DOHH2 (cell line): ENCODE results near the gene NR3C2.

Source experiments
- H3F3A ChIP-seq: fragments of 200-600 bp; sonication (generic), shearing (Covaris generic); 2 replicates; pipeline ENCODE4 v1.6.0; 2016; ENCODE audit warnings: antibody characterized with exemption, mild to moderate bottlenecking; ENCODE audit not compliant: control insufficient read depth, insufficient read depth
- H3K27ac ChIP-seq: fragments of 200-600 bp; sonication (generic); 2 replicates; pipeline ENCODE4 v1.5.1; 2014; ENCODE audit warnings: low read depth, mild to moderate bottlenecking, low read length, moderate library complexity
- H3K27me3 ChIP-seq: fragments of 200-600 bp; sonication (generic); 2 replicates; pipeline ENCODE4 v1.6.1; 2014; ENCODE audit warnings: mild to moderate bottlenecking, low read length, mixed read lengths; ENCODE audit not compliant: control insufficient read depth
- H3K36me3 ChIP-seq: fragments of 200-600 bp; sonication (generic); 2 replicates; pipeline ENCODE4 v1.6.1; 2014; ENCODE audit warnings: mild to moderate bottlenecking, low read length, moderate library complexity, mixed read lengths; ENCODE audit not compliant: control insufficient read depth
- H3K4me1 ChIP-seq: fragments of 200-600 bp; sonication (generic); 2 replicates; pipeline ENCODE4 v1.6.1; 2014; ENCODE audit warnings: mild to moderate bottlenecking, low read length, mixed read lengths; ENCODE audit not compliant: control insufficient read depth
- H3K4me2 ChIP-seq: fragments of 200-600 bp; sonication (generic); 2 replicates; pipeline ENCODE4 v1.6.0; 2014; ENCODE audit warnings: mild to moderate bottlenecking, low read length, moderate library complexity
- H3K4me3 ChIP-seq: fragments of 200-600 bp; sonication (generic); 2 replicates; pipeline ENCODE4 v1.5.1; 2014; ENCODE audit warnings: mild to moderate bottlenecking, low read length, mixed read lengths
- H3K79me2 ChIP-seq: fragments of 200-600 bp; sonication (generic); 2 replicates; pipeline ENCODE4 v1.6.1; 2014; ENCODE audit warnings: mild to moderate bottlenecking, low read length, mixed read lengths; ENCODE audit not compliant: control insufficient read depth
- H3K9me2 ChIP-seq: fragments of 200-600 bp; sonication (generic); replicated peaks from 2 replicates; pipeline ENCODE4 v1.6.1; 2014; ENCODE audit warnings: mild to moderate bottlenecking, low read length, mixed read lengths; ENCODE audit not compliant: control insufficient read depth
- H3K9me3 ChIP-seq: fragments of 200-600 bp; sonication (generic); 2 replicates; pipeline ENCODE4 v1.6.1; 2014; ENCODE audit warnings: antibody characterized with exemption, low read length, mixed read lengths; ENCODE audit not compliant: control insufficient read depth, insufficient read depth
- H4K20me1 ChIP-seq: fragments of 200-600 bp; sonication (generic); 2 replicates; pipeline ENCODE4 v1.6.0; 2014; ENCODE audit warnings: low read depth, mild to moderate bottlenecking, antibody characterized with exemption, low read length, moderate library complexity; ENCODE audit not compliant: control insufficient read depth, insufficient read depth
- EZH2phosphoT487 ChIP-seq: fragments of 200-600 bp; sonication (generic); IDR thresholded peaks from 2 replicates; pipeline ENCODE4 v1.6.1; 2017; ENCODE audit warnings: borderline replicate concordance, mild to moderate bottlenecking, antibody characterized with exemption, low read length, moderate library complexity, mixed read lengths
- TF ChIP-seq, protein P1 (sequence below): fragments of 200-600 bp; sonication (generic); IDR thresholded peaks from one replicate; pipeline ENCODE4 v1.5.1; 2014; ENCODE audit warnings: antibody characterized with exemption, mild to moderate bottlenecking, low read depth, low read length; ENCODE audit not compliant: poor library complexity, severe bottlenecking

The NR3C2 gene

DNA sequence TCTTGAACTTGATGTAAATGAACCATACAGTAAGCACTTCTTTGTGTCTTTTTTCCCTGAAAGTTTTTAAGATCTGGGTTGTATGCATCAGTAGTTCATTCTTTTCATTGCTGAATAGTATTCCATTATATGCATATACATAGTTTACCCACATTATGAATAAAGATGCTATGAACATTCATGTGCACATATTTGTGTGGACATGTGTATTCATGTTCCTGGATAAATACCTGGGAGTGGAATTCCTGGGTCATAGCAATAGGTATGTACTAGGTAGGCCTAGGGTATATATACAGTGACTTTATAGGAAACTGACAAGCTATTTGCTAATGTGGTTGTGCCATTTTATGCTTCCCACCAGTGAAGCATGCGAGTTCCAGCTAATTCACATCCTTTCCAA lies 215.9 kb downstream of the NR3C2 start:
- Histone ChIP-seq H3K4me3 (no peak overlapping the region), H3K27ac (no peak overlapping the region), H3K36me3 (no peaks in the 10 kb centered on the region), H3K4me2 (no peak overlapping the region), H4K20me1 (no peaks in the 10 kb centered on the region), H3K4me1 (no peaks in the 10 kb centered on the region), H3K9me2 (no peaks in the 10 kb centered on the region), H3K79me2 (no peaks in the 10 kb centered on the region), H3K27me3 (no peaks in the 10 kb centered on the region), H3F3A (no peaks in the 10 kb centered on the region), H3K9me3 (no peaks in the 10 kb centered on the region)
- no peak for TF ChIP-seq EZH2phosphoT487
- TF ChIP-seq, protein P1, sequence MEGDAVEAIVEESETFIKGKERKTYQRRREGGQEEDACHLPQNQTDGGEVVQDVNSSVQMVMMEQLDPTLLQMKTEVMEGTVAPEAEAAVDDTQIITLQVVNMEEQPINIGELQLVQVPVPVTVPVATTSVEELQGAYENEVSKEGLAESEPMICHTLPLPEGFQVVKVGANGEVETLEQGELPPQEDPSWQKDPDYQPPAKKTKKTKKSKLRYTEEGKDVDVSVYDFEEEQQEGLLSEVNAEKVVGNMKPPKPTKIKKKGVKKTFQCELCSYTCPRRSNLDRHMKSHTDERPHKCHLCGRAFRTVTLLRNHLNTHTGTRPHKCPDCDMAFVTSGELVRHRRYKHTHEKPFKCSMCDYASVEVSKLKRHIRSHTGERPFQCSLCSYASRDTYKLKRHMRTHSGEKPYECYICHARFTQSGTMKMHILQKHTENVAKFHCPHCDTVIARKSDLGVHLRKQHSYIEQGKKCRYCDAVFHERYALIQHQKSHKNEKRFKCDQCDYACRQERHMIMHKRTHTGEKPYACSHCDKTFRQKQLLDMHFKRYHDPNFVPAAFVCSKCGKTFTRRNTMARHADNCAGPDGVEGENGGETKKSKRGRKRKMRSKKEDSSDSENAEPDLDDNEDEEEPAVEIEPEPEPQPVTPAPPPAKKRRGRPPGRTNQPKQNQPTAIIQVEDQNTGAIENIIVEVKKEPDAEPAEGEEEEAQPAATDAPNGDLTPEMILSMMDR: no peak

DNA sequence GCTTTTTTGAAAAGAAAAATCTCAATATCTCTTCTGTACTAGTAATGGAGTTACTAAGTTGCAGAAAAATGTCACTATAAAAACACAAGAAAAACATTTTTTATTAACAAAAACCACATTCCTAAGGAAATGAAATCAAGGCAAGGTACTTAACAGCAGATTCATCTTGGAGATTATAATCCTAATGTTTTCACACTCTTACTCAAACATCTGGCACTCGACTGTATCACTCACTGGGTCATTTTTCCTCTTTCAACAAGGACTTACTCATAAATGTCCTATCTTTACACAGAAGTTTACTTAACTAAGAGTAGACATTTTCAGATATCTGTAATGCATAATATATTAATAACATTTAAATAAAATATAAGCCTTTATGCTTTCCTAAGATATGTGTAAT lies 216.6 kb downstream of the NR3C2 start:
- no peak overlapping the region for H3K27ac ChIP-seq
- no peaks in the 10 kb centered on the region for H3F3A ChIP-seq

DNA sequence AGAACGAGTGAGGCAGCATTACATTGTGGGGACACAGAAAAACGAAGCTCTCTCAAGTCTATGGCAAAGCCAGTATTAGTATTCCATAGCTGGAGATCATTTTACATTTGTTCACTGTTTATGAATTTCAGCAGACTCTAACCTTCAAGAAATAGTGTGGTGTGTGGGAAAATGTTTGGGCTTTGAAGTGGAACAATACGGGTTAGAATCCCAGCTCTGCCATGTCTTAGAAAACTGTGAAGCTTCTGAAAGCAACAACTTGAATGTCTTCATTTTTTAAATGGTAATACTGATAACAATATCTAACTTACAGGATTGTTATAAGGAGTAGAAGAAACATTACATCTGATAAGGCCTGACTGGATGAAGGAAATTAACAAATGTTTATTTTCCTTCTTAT lies 217.7 kb downstream of the NR3C2 start:
- no peak overlapping the region for H3K27ac ChIP-seq
- no peaks in the 10 kb centered on the region for H3K4me1 ChIP-seq
- no peaks in the 10 kb centered on the region for H3F3A ChIP-seq
- no peaks in the 10 kb centered on the region for H3K36me3 ChIP-seq
- no peak overlapping the region for H3K4me3 ChIP-seq
- H3K27me3 ChIP-seq: no peaks in the 10 kb centered on the region
- no peak overlapping the region for H3K4me2 ChIP-seq
- no peak for TF ChIP-seq EZH2phosphoT487
- TF ChIP-seq, protein P1: no peak
- no peaks in the 10 kb centered on the region for H3K9me3 ChIP-seq
- H3K79me2 ChIP-seq: no peaks in the 10 kb centered on the region
- H3K9me2 ChIP-seq: no peaks in the 10 kb centered on the region
- no peaks in the 10 kb centered on the region for H4K20me1 ChIP-seq

More for the DNA sequence above, 216.6 kb downstream of the NR3C2 start:
- H3K4me1 ChIP-seq: no peaks in the 10 kb centered on the region
- no peaks in the 10 kb centered on the region for H4K20me1 ChIP-seq
- no peaks in the 10 kb centered on the region for H3K36me3 ChIP-seq
- H3K27me3 ChIP-seq: no peaks in the 10 kb centered on the region
- H3K4me3 ChIP-seq: no peak overlapping the region
- TF ChIP-seq, protein P1: no peak
- no peak for TF ChIP-seq EZH2phosphoT487
- H3K9me3 ChIP-seq: no peaks in the 10 kb centered on the region
- H3K4me2 ChIP-seq: no peak overlapping the region
- no peaks in the 10 kb centered on the region for H3K79me2 ChIP-seq
- no peaks in the 10 kb centered on the region for H3K9me2 ChIP-seq
